IMR-90 (cell line): ENCODE results near the gene FGD5. TPM values are rescaled to one million over a fixed set of nuclear protein-coding genes. Genes with fewer than 3 reads are reported as not detected.

ENCODE experiments used
- ATAC-seq: fragments of 200-7000 bp; cut with Tn5 transposase; 2 replicates; pipeline ENCODE4 v1.9.1; 2020; ENCODE audit warnings: low read depth, mild to moderate bottlenecking, moderate library complexity
- BruUV-seq: library from RNA; stranded (reverse); fragments of 400-500 nt; replicated peaks from 2 replicates; lab custom pipeline; 2021; lab: Mats Ljungman, UMichigan
- CTCF ChIA-PET: fragments of 300-600 bp; formaldehyde crosslinking; extraction: SDS; loops from one replicate; lab custom pipeline; 2021; ENCODE audit warnings: antibody characterized with exemption; lab: Yijun Ruan, JAX
- POLR2A ChIA-PET: fragments of 300-600 bp; sonication (Branson Sonifier 250); formaldehyde crosslinking; loops from one replicate; lab custom pipeline; 2022; ENCODE audit warnings: antibody characterized with exemption; ENCODE audit not compliant: unreplicated experiment; lab: Charles Lee
- DNase-seq: peaks from one replicate; pipeline ENCODE4 v3.0.0; 2013
- H2AFZ ChIP-seq: replicated peaks from 2 replicates; pipeline ENCODE3; 2013; ENCODE audit warnings: low read length, mild to moderate bottlenecking; ENCODE audit not compliant: poor library complexity
- H2AK5ac ChIP-seq: 2 replicates; pipeline ENCODE4 v1.6.1; 2013; ENCODE audit warnings: low read depth, low read length, inconsistent platforms
- H2AK9ac ChIP-seq: replicated peaks from 2 replicates; pipeline ENCODE3; 2013; ENCODE audit warnings: mild to moderate bottlenecking, low read depth, low read length, moderate library complexity; ENCODE audit not compliant: poor library complexity
- H2BK120ac ChIP-seq: 2 replicates; pipeline ENCODE4 v1.6.1; 2013; ENCODE audit warnings: low read depth, low read length, inconsistent platforms
- H2BK15ac ChIP-seq: 3 replicates; pipeline ENCODE4 v1.6.1; 2013; ENCODE audit warnings: low read depth, low read length, inconsistent platforms
- H2BK20ac ChIP-seq: 2 replicates; pipeline ENCODE4 v1.6.1; 2013; ENCODE audit warnings: low read depth, mild to moderate bottlenecking, inconsistent platforms, low read length, moderate library complexity
- H2BK5ac ChIP-seq: 2 replicates; pipeline ENCODE4 v1.6.1; 2013; ENCODE audit warnings: mild to moderate bottlenecking, low read depth, low read length, inconsistent platforms; ENCODE audit not compliant: poor library complexity, severe bottlenecking
- H3K14ac ChIP-seq: replicated peaks from 2 replicates; pipeline ENCODE4 v1.6.1; 2013; ENCODE audit warnings: low read depth, low read length, inconsistent platforms
- H3K18ac ChIP-seq: 2 replicates; pipeline ENCODE4 v1.6.1; 2013; ENCODE audit warnings: low read depth, low read length, control low read depth
- H3K23ac ChIP-seq: 2 replicates; pipeline ENCODE4 v1.6.1; 2013; ENCODE audit warnings: low read depth, low read length, inconsistent platforms
- H3K27ac ChIP-seq: 2 replicates; pipeline ENCODE4 v1.5.1; 2013; ENCODE audit warnings: mild to moderate bottlenecking, control low read depth, low read length; ENCODE audit not compliant: insufficient read depth
- H3K27me3 ChIP-seq: 2 replicates; pipeline ENCODE4 v1.6.1; 2013; ENCODE audit warnings: low read length; ENCODE audit not compliant: control insufficient read depth, insufficient read depth
- H3K36me3 ChIP-seq: 2 replicates; pipeline ENCODE4 v1.6.1; 2013; ENCODE audit warnings: low read length, mixed read lengths; ENCODE audit not compliant: control insufficient read depth, insufficient read depth
- H3K4ac ChIP-seq: 2 replicates; pipeline ENCODE4 v1.6.1; 2013; ENCODE audit warnings: low read depth, low read length, inconsistent platforms
- H3K4me1 ChIP-seq: 2 replicates; pipeline ENCODE4 v1.6.1; 2013; ENCODE audit warnings: low read length, mixed read lengths; ENCODE audit not compliant: control insufficient read depth, insufficient read depth
- H3K4me2 ChIP-seq: 2 replicates; pipeline ENCODE4 v1.6.1; 2013; ENCODE audit warnings: low read depth, mild to moderate bottlenecking, control low read depth, low read length, moderate library complexity
- H3K4me3 ChIP-seq: 2 replicates; pipeline ENCODE4 v1.5.1; 2013; ENCODE audit warnings: low read depth, mild to moderate bottlenecking, control low read depth, low read length, moderate library complexity; ENCODE audit not compliant: insufficient read depth
- H3K56ac ChIP-seq: 2 replicates; pipeline ENCODE4 v1.6.1; 2013; ENCODE audit warnings: low read length, inconsistent platforms; ENCODE audit not compliant: insufficient read depth; ENCODE audit errors: extremely low read depth
- H3K79me1 ChIP-seq, 2 experiments: 2 replicates each; pipeline ENCODE4 v1.6.1; 2013; ENCODE audit warnings: low read length in 2 of 2, inconsistent platforms in 1 of 2, low read depth in 1 of 2
- H3K9ac ChIP-seq: 2 replicates; pipeline ENCODE4 v1.6.1; 2013; ENCODE audit warnings: low read depth, low read length, control low read depth
- H3K9me1 ChIP-seq: 2 replicates; pipeline ENCODE4 v1.6.1; 2013; ENCODE audit warnings: low read length, inconsistent platforms; ENCODE audit not compliant: insufficient read depth
- H3K9me3 ChIP-seq: 2 replicates; pipeline ENCODE4 v1.6.1; 2013; ENCODE audit warnings: low read length; ENCODE audit not compliant: control insufficient read depth, insufficient read depth
- H4K20me1 ChIP-seq: 2 replicates; pipeline ENCODE4 v1.6.1; 2013; ENCODE audit warnings: low read length, inconsistent platforms; ENCODE audit not compliant: insufficient read depth
- H4K5ac ChIP-seq: 2 replicates; pipeline ENCODE4 v1.6.1; 2013; ENCODE audit warnings: mild to moderate bottlenecking, low read depth, low read length, control low read depth
- H4K8ac ChIP-seq, 2 experiments: 2 replicates each; pipeline ENCODE4 v1.6.1; 2013; ENCODE audit warnings: low read depth in 2 of 2, low read length in 2 of 2, control low read depth in 1 of 2, inconsistent platforms in 1 of 2
- H4K91ac ChIP-seq: 2 replicates; pipeline ENCODE4 v1.6.1; 2013; ENCODE audit warnings: low read depth, low read length, inconsistent platforms; ENCODE audit not compliant: insufficient read depth
- ELK1 ChIP-seq: fragments of 150-350 bp; IDR thresholded peaks from 2 replicates; pipeline ENCODE4 v1.6.1; 2016; ENCODE audit warnings: low read depth, mild to moderate bottlenecking, low read length, moderate library complexity, borderline replicate concordance
- MXI1 ChIP-seq: IDR thresholded peaks from 2 replicates; pipeline ENCODE4 v1.6.1; 2012; ENCODE audit warnings: low read depth, mild to moderate bottlenecking, low read length, moderate library complexity, borderline replicate concordance
- WGBS, 2 experiments: methylation state at CpG; one replicate each; pipeline versions ENCODE4 v1.1.5 to v1.1.7; 2013; ENCODE audit warnings: missing lambda C conversion rate in 2 of 2; ENCODE audit not compliant: insufficient read length in 1 of 2; ENCODE audit errors: extremely low coverage in 2 of 2; 5-methylcytosine and 5-hydroxymethylcytosine counted together
- dilution Hi-C: fragments of 300-500 bp; cut with HindIII; formaldehyde crosslinking; loops from one replicate; pipeline ENCODE4 v1.14.3; 2018; ENCODE audit warnings: low sequenced_read_pairs; ENCODE audit not compliant: unreplicated experiment
- in situ Hi-C: fragments of 300-500 bp; cut with MboI; formaldehyde crosslinking; loops from 3 replicates; pipeline ENCODE4 v1.14.3; 2019; ENCODE audit warnings: low sequenced_read_pairs, inconsistent platforms, mixed read lengths
- intact Hi-C: fragments of 100-400 bp; cut with micrococcal nuclease; formaldehyde crosslinking; loops from 2 replicates; pipeline ENCODE4 v1.10.0; 2022
- polyA plus RNA-seq, 3 experiments: library from polyadenylated mRNA; depleted of rRNA; stranded (reverse); fragments of >200 nt; gene quantifications; 2 replicates each; pipeline ENCODE4 v1.2.3, GENCODE V29; 2012; ENCODE audit warnings: low replicate concordance in 1 of 3
- total RNA-seq: library from RNA; depleted of rRNA; stranded (reverse); fragments of >200 nt; gene quantifications from 2 replicates; pipeline ENCODE4 v1.2.3, GENCODE V29; 2012

FGD5 gene
- total and polyA plus RNA-seq, 2 of the 4 experiments (the other 2 are of a cell fraction): not detected

GRCh38 chr3:14779069-14779685, 39.6 kb upstream of the FGD5 start:
- no peak overlapping the region for H3K23ac ChIP-seq
- POLR2A ChIA-PET: no interaction called here

More at GRCh38 chr3:14779069-14779685, 39.6 kb upstream of the FGD5 start:
- H3K4me2 ChIP-seq: no peak overlapping the region
- no peak overlapping the region for H4K91ac ChIP-seq
- no peak overlapping the region for H3K18ac ChIP-seq
- no peak for ATAC-seq
- no peak overlapping the region for H2BK20ac ChIP-seq
- H2BK120ac ChIP-seq: no peak overlapping the region
- intact Hi-C loops (no loop called here), in situ Hi-C loops (no loop called here), dilution Hi-C loops (no loop called here)
- H3K9ac ChIP-seq: no peak overlapping the region
- no peaks in the 10 kb centered on the region for H4K20me1 ChIP-seq
- TF ChIP-seq MXI1 (no peak), ELK1 (no peak)
- H3K79me1 ChIP-seq: no peaks in the 10 kb centered on the region
- no peak overlapping the region for H2AK9ac ChIP-seq
- H3K4me3 ChIP-seq: no peak overlapping the region
- no peak overlapping the region for H2AFZ ChIP-seq
- BruUV-seq: no TSS peak
- no peak for DNase-seq
- no peak overlapping the region for H3K27ac ChIP-seq
- H3K27me3 ChIP-seq: peaks cover 14% of the 10 kb centered on the region; the same call in 1 of the 2 replicates
- H3K4ac ChIP-seq: no peak overlapping the region
- no peak overlapping the region for H3K56ac ChIP-seq
- H3K9me3 ChIP-seq: no peaks in the 10 kb centered on the region
- no peak overlapping the region for H2BK5ac ChIP-seq
- H4K8ac ChIP-seq: no peak overlapping the region
- no CpG with 5 or more reads among the region's 2 CpGs for WGBS, 2 experiments
- no peak overlapping the region for H4K5ac ChIP-seq
- no peaks in the 10 kb centered on the region for H3K36me3 ChIP-seq
- no peaks in the 10 kb centered on the region for H3K9me1 ChIP-seq
- no peak overlapping the region for H3K14ac ChIP-seq
- no peak overlapping the region for H2AK5ac ChIP-seq
- H3K4me1 ChIP-seq: no peaks in the 10 kb centered on the region
- no peak overlapping the region for H2BK15ac ChIP-seq
- CTCF ChIA-PET: interaction anchor here (1.8 kb wide), 1 partner anchor 105 kb away, joined by 4 read pairs; no protein-coding TSS in a partner anchor
